PFSK-1 (cell line): ENCODE measurements around the gene HOXA2.

Source experiments
- FOXP2 ChIP-seq: optimal IDR thresholded peaks from 2 replicates; pipeline ENCODE3; 2011; ENCODE audit warnings: borderline replicate concordance, control low read depth, inconsistent platforms; ENCODE audit not compliant: insufficient read depth; ENCODE audit errors: extremely low read length, extremely low read depth
- POLR2AphosphoS5 ChIP-seq: IDR thresholded peaks from 2 replicates; pipeline ENCODE4 v1.6.1; 2012; ENCODE audit warnings: low read depth, mild to moderate bottlenecking, control low read depth, low read length, moderate library complexity
- REST ChIP-seq, 2 experiments: IDR thresholded peaks; 2 replicates each; pipeline versions ENCODE4 v1.6.1 to v1.8.0; 2011 to 2012; ENCODE audit warnings: low read depth in 2 of 2, low read length in 2 of 2, control low read depth in 1 of 2, inconsistent platforms in 1 of 2, mild to moderate bottlenecking in 1 of 2, moderate library complexity in 1 of 2; ENCODE audit not compliant: insufficient read depth in 1 of 2
- SIN3A ChIP-seq: IDR thresholded peaks from 2 replicates; pipeline ENCODE4 v1.6.1; 2012; ENCODE audit warnings: mild to moderate bottlenecking, low read length, moderate library complexity, borderline replicate concordance; ENCODE audit not compliant: insufficient read depth
- TAF1 ChIP-seq: IDR thresholded peaks from 2 replicates; pipeline ENCODE4 v1.6.1; 2012; ENCODE audit warnings: low read length, control low read depth, borderline replicate concordance; ENCODE audit not compliant: insufficient read depth

HOXA2 gene

DNA sequence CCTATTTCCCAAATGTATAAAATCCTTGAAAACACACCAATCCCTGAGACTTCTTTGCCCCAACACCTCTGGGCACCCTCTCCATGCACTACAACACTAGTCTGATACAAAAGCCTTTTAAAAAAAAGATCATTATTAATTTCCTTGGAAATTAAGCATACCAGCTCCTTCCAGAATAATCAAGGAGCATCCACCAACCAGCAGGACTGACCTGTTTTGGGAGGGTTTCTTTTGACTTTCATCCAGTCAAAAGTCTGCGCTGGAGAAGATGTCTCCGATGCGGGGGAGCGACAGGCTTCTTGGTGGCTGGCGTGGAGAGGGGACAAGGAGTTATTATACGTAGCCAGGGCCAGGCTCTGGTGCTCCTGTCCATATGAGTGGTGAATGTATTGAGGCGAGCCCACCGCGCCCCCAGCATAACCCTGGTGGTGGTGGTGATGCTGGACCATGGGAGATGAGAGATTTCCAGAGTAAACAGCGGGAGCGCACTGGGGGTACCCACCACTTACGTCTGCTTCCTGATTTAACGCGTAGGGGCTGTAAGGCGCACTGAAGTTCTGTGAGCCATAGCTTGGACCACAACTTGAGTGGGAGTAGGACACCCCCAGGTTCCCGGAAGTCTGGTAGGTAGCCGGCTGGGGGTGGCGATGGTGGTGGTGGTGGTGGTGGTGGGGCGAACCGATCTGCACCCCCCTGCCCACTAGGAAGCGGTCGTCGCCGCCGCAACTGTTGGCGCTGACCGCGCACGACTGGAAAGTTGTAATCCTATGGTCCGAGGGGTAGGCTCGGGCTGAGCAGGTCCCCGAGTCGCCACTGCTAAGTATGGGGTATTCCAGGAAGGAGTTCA, 7.2 kb downstream of the HOXA2 start:
- TF ChIP-seq SIN3A (no peak), FOXP2 (no peak), TAF1 (no peak)

DNA sequence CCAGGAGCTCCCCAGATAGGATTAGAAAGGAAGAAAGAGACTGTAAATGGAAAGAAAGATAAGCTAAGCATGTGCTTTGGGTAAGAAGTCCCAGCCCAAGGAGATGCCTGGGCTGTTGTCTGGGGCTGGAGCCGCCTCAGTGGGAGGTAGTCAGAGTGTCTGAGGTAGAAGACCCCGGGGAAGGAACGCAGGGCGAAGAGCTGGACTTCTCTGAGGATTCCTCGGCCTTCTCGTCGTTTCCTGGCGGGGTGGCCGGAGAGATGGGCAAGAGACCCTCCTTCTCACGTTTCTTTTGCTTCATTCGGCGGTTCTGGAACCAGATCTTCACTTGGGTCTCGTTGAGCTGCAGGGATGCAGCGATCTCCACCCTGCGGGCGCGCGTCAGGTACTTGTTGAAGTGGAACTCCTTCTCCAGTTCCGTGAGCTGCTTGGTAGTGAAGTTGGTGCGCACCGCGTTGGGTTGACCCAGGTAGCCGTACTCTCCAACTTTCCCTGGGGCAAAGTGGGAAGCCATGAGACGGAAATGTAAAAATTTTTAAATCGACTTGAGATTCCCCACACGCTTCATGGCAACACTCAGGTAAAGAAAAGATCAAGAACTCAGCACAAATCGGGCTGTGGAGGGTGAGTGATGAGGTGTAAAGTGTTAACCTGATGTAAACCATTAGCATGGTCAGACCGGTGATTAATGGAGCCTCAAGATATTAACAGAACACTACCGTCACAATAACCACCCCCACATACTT, 8.0 kb downstream of the HOXA2 start:
- TF ChIP-seq SIN3A (no peak), FOXP2 (no peak), TAF1 (no peak), POLR2AphosphoS5 (no peak), REST (IDR thresholded peaks at IDR 0.05; ENCODE audit: insufficient read depth in 1 of 2, low read depth in 2 of 2, low read length in 2 of 2) (no peak)

DNA sequence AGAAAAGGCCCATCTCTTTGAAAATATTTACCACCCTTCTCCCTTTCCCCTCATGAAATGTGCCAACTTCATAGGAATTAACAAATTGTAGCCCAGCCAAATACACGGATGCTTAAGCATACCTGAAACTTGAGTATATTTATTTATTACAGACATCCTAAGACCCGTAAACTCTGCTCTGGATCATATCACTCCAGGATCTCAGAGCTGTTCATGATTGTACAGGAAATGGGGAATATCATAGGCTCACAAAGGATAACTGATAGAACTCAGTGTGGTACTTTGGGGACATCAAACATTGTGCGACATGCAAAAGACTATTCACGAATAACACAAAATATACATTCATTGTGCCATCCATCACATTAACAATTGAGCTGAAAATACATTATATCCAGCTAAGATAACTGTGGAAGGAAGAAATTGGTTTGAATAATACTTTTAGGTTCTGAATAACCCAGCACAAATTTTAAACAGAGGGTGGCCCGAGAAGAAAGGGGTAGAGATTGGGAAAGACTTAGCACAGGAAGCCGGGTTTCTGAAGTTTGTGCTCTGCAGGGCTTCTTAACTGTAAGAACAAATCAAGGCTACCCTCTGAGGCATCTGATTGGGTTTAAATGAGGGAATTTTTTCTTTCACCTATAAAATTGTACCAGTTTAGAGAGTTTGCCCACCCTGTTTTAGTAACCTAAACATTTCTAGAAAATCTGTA, 9.1 kb downstream of the HOXA2 start:
- TF ChIP-seq SIN3A (no peak), REST (IDR thresholded peaks at IDR 0.05; ENCODE audit: insufficient read depth in 1 of 2, low read depth in 2 of 2, low read length in 2 of 2) (no peak), POLR2AphosphoS5 (no peak), TAF1 (no peak), FOXP2 (no peak)

GRCh38 chr7:27092819-27093110, 9.7 kb downstream of the HOXA2 start:
- TF ChIP-seq FOXP2 (no peak), POLR2AphosphoS5 (no peak), SIN3A (no peak), REST (IDR thresholded peaks at IDR 0.05; ENCODE audit: insufficient read depth in 1 of 2, low read depth in 2 of 2, low read length in 2 of 2) (no peak), TAF1 (no peak)

- no peak for TF ChIP-seq SIN3A
- TF ChIP-seq TAF1 = no peak
- no peak for TF ChIP-seq FOXP2
- no peak for TF ChIP-seq REST (IDR thresholded peaks at IDR 0.05; ENCODE audit: insufficient read depth in 1 of 2, low read depth in 2 of 2, low read length in 2 of 2)
- no peak for TF ChIP-seq POLR2AphosphoS5
These were observed 10.3 kb downstream of the HOXA2 start for GRCh38 chr7:27091941-27092818.
